Kidney epithelial cell (primary cell): ENCODE data around the gene CDK5R2. TPM values are rescaled to one million over a fixed set of nuclear protein-coding genes. Genes with fewer than 3 reads are reported as not detected.

Experiments
- DNase-seq: peaks from one replicate; pipeline ENCODE4 v3.0.0-alpha.2; 2010; ENCODE audit warnings: low read depth
- H3K27me3 ChIP-seq: 2 replicates; pipeline ENCODE4 v1.6.0; 2011; ENCODE audit warnings: low read length; ENCODE audit not compliant: control insufficient read depth, insufficient read depth
- H3K36me3 ChIP-seq: 2 replicates; pipeline ENCODE4 v1.5.1; 2011; ENCODE audit warnings: low read length; ENCODE audit not compliant: control insufficient read depth, insufficient read depth
- H3K4me3 ChIP-seq: 2 replicates; pipeline ENCODE4 v1.5.1; 2011; ENCODE audit warnings: low read depth, mild to moderate bottlenecking, control low read depth, low read length
- CTCF ChIP-seq: IDR thresholded peaks from 2 replicates; pipeline ENCODE4 v1.5.1; 2011; ENCODE audit warnings: mild to moderate bottlenecking, moderate library complexity, low read length, control low read depth, inconsistent platforms; ENCODE audit not compliant: insufficient read depth, poor library complexity, severe bottlenecking
- total RNA-seq: library from RNA; depleted of rRNA; stranded (reverse); fragments of >200 nt; gene quantifications from 2 replicates; pipeline ENCODE4 v1.2.3, GENCODE V29; 2015

CDK5R2 gene
- total RNA-seq, 1 donor from 2014 or later = 0.21 TPM

- peaks cover 74% of the 10 kb centered on the region for H3K27me3 ChIP-seq
Measured at GRCh38 chr2:218980735-218981389, 21.4 kb downstream of the CDK5R2 start.

GRCh38 chr2:218981390-218981880, 22.0 kb downstream of the CDK5R2 start:
- Histone ChIP-seq H3K27me3 (peaks cover 74% of the 10 kb centered on the region), H3K4me3 (no peak overlapping the region), H3K36me3 (no peaks in the 10 kb centered on the region)
- DNase-seq = no peak
- TF ChIP-seq CTCF = no peak

More at GRCh38 chr2:218980735-218981389, 21.4 kb downstream of the CDK5R2 start:
- no peak for DNase-seq
- Histone ChIP-seq H3K36me3 (no peaks in the 10 kb centered on the region), H3K4me3 (no peak overlapping the region)
- no peak for TF ChIP-seq CTCF

- H3K4me3 ChIP-seq = no peak overlapping the region
- peaks cover 76% of the 10 kb centered on the region for H3K27me3 ChIP-seq
- DNase-seq = no peak
- no peaks in the 10 kb centered on the region for H3K36me3 ChIP-seq
- no peak for TF ChIP-seq CTCF
Measured at GRCh38 chr2:218981881-218982585, 22.6 kb downstream of the CDK5R2 start.

GRCh38 chr2:218982586-218983262, 23.3 kb downstream of the CDK5R2 start:
- H3K4me3 ChIP-seq = no peak overlapping the region
- H3K36me3 ChIP-seq = no peaks in the 10 kb centered on the region
- TF ChIP-seq CTCF = no peak
- DNase-seq = no peak
- H3K27me3 ChIP-seq = peaks cover 78% of the 10 kb centered on the region

- Histone ChIP-seq H3K27me3 (peaks cover 78% of the 10 kb centered on the region), H3K36me3 (no peaks in the 10 kb centered on the region), H3K4me3 (no peak overlapping the region)
- no peak for TF ChIP-seq CTCF
- DNase-seq = no peak
Measured at GRCh38 chr2:218983263-218983933, 23.9 kb downstream of the CDK5R2 start.
